GM12878 (cell line): Measurements from ENCODE around the gene STK26.

Experiments used
- CEBPB ChIP-seq, 2 experiments: fragments of 150-350 bp in 1 of 2; IDR thresholded peaks; 2 replicates each; pipeline ENCODE4 v1.6.1; 2012 to 2014; ENCODE audit warnings: low read depth in 2 of 2, low read length in 2 of 2, borderline replicate concordance in 1 of 2, inconsistent platforms in 1 of 2
- CTCF ChIP-seq, 3 experiments: IDR thresholded peaks in 2 of 3; conservative IDR thresholded peaks in 1 of 3; 2 replicates each; pipeline ENCODE4 v1.5.1; 2011; ENCODE audit warnings: low read depth in 3 of 3, low read length in 3 of 3, mild to moderate bottlenecking in 3 of 3, control low read depth in 2 of 3, moderate library complexity in 2 of 3, inconsistent platforms in 1 of 3, mixed read lengths in 1 of 3; ENCODE audit not compliant: control insufficient read depth in 2 of 3, insufficient read depth in 1 of 3; ENCODE audit errors: extremely low read depth in 1 of 3
- TARDBP ChIP-seq: IDR thresholded peaks from 2 replicates; pipeline ENCODE4 v1.6.1; 2016; ENCODE audit warnings: borderline replicate concordance

DNA sequence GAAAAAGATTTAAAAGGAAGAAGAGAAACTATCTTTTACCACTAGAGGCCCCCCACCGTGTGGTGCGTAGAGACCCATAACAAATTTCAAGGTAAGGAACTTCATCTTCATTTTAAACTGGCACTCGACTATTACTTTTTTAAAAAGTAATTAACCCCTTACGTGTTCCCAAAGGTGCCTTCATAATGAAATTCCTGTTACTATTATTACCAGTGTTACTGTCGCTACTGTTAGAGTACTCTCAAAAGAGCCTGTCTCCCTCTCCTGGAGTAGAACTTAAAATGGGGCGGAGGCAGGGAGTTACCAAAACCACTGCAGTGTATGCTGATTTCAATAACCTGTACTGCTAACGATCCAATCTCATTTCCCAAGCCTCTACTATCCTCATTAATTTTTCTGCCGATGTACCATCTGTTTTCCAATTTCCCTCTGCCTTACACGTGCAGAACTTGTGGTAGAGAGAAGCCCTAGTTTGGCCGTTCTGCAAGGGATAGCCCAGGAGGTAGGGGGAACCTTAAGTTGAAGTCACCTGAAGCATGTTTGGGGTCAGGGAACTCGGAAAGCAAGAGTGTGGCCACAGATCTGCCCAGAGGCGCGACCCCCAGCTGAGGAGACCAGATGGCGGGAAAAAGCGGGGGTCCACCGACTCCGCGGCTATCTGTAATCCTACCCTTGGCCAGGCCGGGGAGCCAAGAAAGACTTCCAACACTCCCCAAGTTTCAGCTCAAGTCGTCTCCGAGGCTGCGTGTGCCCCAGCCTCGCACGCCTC, 720 bp upstream of the STK26 start:
- TF ChIP-seq CTCF (IDR thresholded peaks at IDR 0.05 in 2 of 3, conservative IDR thresholded peaks at IDR 0.05 in 1 of 3; ENCODE audit: control insufficient read depth in 2 of 3, extremely low read depth in 1 of 3, insufficient read depth in 1 of 3, low read depth in 3 of 3, low read length in 3 of 3) (peak; percentile 23 to 30 (median 23); a peak in 4 of 6 replicates), CEBPB (IDR thresholded peaks at IDR 0.05; ENCODE audit: borderline replicate concordance in 1 of 2, low read depth in 2 of 2, low read length in 2 of 2) (no peak), TARDBP (no peak)
